HPDE6-E6E7 (cell line): Measurements from ENCODE around the gene P2RY6.
"Not testable (repeated sequence)": the region's sequence is repeated elsewhere in the genome, so short reads cannot be mapped to it uniquely, and the experiment has no call there.

Experiments used
- DNase-seq: peaks from one replicate; pipeline ENCODE4 v3.0.0; 2011; ENCODE audit warnings: missing footprints; ENCODE audit errors: extremely low spot score

P2RY6 gene

DNA sequence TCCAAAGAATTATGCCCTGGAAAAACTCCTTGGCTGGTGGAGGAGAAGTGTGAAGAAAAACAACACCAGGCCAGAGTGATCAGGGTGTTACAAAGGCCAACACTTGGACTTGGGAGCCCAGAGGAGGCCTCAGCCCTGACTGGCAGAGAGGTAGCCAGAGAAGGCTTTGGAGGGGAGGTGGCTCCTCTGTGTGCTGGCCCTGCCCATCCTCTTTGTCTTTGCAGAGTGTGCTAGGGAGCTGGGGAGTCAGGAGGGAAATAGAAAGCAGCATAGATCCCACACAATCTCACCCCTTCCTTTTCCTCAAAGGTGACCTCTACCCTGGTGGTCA is 12.0 kb upstream of the P2RY6 start:
- no peak for DNase-seq

DNA sequence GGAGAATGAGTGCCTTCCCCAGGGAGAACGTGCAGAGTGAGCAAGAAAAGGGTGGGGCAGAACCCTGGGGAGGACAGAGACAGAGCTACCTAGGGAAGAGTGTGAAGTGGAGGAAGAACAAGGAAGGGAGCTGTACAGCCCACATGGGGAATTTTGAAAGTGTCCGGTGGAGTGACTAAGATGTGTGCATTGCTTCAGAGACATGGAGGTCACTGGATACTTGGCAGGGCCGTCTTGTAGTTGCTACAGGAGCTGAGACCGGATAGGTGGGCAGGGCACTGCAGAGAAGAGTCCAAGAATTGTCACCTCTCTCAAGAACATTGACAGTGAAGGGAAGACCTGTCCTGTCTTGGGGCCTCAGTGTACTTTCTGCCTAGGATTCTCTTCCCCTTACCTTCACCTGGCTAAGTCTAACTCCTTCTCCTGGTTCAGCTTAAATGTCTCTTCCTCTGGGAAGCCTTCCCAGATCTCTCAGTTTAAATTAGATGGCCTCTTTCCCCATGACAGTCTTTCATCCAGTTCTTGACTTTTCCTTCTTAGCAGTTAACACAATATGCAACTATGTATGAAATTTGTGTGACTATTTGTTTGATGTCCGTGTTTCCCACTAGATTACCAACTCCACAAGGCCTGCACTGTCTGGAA is 9.2 kb upstream of the P2RY6 start:
- DNase-seq = no peak

DNA sequence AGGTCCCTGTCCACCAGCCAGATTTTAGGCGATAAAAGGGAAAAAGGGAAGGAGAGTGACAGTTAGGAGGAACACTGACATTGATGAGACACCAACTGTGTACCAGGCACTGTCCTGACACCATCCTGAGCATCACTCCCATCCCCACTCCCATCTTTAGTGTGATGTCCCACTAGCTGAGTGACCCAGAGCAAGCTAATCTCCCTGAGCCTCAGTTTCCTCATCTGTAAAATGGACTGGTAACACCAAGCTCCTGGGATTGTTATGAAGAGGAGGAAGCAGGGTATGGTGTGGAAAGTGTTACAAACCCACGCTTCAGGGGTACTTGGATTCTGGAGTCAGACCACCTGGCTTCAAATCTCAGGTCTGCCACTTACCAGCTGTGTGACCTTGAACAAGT is 8.5 kb upstream of the P2RY6 start:
- no peak for DNase-seq

DNA sequence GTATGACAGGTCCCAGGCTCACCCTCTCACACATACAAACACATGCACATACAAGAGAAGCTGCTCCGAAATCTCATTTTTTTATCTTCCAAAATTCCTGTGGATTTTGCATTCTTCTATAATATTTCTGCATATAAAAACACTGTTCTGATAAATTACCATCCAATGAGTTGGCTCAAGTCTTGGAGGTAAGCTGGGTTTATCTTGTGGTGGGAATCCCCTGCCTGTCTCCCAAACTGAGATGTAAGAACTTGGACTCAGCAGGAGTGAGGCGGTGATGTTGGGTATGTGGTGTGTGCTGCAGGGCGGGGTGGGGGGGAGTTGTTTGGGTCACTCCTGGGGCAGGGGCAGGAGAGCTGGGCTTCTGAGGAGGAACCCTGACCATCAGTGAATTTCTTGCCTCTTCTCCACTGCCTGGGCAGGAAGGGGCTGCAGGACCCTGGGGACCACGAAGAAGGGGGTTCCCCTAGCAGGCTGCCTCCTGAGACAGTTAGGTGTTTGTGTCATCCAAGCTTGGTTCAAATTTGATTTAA is 6.8 kb upstream of the P2RY6 start:
- no peak for DNase-seq

DNA sequence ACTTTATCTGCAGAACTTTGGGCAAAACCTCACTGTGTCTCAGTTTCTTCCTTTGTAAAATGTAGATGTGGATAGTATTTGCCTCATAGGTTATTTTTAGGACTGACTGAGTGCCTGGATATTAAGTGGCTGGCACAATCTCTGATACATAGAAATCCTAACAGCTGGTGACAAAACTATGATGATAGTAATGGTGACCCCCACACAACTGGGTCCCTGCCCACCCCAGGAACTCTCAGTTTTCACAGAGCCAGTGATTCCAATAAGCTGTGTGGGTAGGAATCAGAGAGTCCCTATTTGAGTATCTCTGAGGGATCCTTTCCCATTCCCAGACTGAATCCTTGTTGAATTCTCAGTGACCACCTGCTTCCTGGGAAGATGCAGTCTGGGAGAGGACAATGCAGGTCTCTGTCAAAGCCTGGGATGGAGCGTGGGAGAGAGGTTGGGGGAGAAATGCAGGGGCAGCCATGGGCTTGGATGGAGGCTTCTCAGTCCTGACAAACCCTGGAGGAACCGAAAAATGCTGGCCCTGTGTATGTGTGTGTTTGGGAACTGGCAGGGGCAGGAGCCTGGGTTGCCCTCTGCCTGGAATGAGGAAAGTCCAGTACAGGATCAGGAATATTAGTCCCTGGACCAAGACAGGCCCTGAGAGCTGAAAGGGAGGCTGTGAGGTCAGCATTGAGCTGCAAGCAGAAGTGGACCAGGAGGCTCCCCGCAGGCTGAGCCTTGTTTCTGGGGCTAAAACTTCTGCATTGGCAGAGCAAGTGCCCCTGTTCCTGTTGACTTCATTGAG is 6.1 kb upstream of the P2RY6 start:
- no peak for DNase-seq

DNA sequence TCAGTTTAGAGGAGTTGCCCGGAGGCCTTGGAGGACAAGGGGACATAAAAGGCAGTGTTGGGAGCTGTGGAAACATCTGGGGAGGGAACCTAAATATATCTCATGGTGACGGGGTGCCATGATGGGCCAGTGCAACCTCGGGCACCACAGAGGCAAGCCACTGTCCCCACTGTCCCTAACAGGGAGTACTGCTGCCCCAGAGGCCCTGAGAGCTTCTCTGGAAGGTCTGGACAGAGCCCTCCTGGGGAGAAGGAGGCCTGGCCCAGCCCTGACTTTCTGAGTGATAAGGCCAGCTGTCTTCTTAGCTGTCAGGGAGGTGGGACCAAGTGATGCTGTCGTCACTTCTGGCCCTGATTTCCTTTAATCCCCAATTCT is 5.5 kb upstream of the P2RY6 start:
- DNase-seq = no peak

DNA sequence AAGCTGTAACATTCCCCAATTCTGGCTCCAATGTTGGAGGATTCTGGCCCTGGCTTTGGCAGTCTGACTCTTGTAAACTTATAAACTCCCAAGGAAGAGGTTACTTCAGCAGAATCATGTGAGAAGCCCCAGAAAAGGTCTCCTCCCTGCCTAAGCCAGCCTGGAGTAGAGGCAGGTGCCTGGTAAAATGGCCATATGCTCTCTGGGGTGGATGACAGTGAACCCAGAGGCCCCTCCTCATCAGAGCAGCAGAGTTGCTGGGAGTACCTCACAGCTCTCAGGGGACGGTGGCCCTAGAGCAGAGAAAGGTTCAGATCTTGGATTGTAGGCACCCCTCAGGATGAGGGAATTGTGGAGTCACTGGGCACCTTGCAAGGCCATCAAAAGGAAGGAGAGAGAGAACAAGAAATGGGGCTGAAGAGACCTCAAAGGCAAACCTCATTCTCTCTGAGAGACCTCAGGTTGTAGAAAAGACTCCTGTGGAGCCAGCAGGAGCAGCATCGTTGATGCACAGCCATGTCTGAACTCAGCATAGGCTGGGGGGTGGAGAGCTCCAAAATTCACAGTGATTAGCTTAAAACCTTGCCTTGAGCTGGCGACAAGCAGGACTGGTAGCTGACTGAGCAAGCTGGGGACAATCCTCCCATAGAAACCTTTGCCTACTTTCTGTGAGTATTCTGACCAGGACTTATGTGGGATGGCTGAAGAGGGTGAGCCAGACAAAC is 4.9 kb upstream of the P2RY6 start:
- DNase-seq = no peak

DNA sequence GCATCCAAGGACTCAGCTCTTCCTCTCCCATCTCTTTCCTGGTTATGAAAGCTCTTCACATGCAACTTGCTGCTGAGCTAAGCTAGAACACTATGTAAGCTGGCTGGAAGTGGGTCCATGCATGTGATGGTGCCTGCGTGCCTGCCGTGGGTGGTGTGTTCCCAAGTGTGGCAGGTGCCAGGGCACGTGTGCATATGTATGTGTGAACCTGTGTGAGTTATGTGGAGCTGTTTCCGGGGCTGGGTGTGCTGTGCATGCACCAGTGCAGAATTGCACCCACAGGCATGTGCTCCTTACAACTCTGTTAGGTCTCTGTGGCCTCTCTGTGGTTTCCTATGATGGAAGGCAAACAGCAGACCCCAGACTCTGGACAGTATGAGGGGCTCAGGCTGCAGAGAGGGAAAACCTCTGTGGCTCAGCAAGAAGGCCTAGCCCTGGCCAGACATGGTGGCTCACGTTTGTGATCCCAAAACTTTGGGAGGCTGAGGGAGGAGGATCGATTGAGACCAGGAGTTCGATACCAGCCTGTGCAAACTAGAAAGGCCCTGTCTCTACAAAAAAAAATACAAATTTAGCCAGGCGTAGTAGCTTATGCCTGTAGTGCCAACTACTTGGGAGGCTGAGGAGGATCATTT is 4.1 kb upstream of the P2RY6 start:
- no peak for DNase-seq

DNA sequence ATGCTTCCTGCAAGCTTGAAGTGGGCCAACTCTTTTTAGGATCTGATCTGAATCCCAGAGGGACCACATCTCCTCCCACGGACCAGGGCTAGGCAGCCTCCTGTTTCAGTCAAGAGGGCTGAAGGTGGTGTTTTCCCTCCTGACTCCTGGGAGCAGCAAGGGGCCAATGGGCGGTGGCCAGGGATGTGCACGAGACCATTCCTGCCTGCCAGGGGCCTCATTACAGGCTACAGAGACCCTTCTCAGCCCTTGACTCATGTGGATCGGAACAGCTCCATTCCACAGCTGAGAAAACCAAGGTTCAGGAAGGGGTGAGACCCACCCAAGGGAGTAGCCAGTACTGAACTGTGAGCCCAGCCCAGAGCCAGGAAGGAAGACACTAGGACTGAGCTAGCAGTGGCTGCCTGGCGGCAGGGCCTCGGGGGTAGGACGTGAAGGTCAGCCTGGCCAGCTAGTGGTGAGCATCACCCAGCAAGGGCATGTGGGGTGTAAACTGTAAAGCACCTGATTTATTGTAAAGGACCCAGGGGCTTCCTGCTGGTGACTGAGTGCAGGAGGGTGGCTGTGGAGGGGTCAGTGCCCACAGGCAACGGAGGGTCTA is 3.4 kb upstream of the P2RY6 start:
- no peak for DNase-seq

DNA sequence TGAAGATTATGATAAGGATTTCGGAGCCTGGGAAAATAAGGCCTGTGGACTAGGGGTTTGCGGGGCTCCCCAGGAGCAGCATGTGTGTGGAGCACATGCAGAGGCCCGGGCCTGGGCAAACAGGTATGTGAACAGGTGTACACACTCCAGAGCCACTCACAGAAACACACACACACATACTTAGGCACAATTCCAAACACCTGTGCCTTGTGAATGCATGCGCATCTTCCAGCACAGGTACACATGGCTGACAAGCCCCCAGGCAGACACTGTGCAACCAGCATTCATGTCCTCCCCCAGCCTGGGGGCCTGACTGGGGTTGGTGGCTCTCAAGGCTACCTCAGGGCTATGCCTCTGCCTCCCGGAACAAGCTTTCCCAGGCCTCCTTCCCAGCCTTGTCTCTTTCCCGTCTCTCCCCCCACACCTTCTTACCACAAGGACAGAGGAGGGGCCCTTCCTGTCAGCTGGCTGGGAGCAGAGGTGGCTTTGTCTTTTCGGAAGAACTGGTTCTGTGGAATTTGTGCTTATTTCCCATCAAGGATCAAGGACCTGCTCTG is 2.6 kb upstream of the P2RY6 start:
- DNase-seq = no peak

DNA sequence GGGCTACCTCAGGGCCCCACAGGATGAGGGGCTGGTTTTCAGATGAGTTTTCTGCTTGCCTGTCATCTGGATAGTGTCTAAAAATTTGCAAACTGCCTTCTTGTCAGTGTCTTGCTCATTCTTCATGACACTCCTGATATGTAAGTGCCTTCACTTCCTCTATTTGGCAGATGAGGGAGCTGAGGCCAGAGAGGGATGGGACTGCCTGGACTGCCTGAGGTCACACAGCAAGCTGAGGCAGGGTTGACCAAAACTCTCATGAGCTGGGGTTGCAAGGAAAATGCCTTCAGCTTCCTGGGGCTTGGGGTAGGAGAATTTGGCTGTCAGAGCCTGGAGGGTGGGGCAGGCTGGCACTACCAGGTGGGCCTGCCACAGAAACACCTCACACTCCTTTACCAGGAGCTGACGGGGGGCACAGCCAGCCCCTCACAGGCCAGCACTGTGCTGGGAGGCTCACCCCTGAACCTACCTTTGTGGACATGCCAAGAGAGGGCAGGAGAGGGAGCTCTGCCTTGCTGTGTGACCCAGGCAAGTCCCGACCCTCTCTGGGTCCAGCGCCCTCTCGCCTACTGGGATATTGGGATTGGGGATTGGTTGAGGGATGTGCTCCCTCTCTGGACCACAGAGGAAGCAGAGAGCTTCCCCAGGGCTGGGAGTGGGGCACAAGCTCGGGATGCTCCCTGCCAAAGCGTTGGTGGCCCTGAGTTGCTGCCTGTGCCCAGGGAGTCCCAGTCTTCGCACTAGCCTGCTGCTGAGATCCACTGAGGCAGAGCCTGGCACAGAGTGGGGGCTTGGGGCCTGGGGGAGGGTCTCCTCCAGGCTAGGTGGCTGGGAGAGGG is 1.9 kb upstream of the P2RY6 start:
- no peak for DNase-seq

DNA sequence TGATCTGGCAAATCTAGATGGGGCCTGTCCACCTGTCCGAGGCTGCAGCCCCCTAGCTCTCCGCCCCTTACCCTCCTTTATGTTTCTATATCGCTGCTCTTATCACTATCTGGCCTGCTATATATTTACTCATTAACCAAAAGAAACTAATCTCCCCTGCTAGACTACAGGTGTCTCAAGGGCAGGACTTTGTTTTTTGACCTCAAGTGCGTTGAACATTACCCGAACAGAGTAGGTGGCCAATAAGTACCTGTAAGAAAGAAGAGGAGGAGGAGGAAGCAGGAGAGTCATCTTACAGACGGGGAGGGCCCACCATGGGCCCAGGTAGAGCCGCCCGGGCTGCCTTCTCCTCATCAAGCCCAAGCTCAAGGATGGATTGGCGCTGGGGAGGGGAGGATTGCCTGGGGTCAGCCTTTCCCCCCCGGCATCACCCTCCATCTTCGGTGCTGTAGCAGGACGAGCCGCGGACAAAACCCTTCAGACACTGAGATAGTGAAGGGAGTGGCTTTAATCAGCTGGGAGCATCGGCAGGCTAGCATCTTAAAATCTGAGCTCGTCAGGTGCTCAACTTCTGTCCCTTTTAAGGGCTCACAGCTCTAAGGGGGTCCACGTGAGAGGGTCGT is 1.2 kb upstream of the P2RY6 start:
- no peak for DNase-seq

DNA sequence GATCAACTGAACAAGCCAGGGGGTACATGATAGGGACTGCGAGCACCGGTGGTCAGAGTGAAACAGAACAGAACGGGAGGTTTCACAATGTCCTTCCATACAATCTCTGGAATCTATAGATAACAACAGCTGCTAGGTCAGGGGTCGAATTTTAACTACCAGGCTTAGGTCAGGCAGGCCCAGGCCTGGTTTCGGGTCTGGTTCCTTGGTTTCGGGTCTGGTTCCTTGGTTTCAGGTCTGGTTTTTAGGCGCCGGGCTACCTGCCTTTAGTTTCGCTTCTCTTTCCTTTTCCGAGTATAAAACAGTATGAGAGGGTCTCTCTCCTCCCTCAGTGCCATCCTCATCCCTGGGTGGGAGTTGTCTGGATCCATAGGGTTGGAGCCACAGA is 666 bp upstream of the P2RY6 start:
- not testable (repeated sequence) for DNase-seq

DNA sequence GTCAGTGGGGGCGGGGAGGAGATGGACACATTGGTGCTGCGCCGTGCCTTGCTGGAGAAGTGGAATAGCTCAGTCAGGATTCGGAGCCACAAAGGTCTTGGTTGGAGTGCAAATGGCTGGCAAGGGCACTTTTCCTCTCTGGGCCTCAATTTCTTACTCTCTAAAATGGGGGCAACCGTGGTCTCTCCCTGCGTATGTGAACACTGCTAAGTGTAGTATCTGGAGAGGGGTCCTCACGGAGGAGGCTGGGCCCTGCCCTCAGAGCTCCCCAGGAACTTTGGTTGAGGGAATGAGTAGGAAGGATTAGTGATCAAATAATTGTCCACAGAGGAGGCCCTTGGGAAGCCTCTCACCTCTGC is 521 bp downstream of the P2RY6 start:
- DNase-seq = no peak

DNA sequence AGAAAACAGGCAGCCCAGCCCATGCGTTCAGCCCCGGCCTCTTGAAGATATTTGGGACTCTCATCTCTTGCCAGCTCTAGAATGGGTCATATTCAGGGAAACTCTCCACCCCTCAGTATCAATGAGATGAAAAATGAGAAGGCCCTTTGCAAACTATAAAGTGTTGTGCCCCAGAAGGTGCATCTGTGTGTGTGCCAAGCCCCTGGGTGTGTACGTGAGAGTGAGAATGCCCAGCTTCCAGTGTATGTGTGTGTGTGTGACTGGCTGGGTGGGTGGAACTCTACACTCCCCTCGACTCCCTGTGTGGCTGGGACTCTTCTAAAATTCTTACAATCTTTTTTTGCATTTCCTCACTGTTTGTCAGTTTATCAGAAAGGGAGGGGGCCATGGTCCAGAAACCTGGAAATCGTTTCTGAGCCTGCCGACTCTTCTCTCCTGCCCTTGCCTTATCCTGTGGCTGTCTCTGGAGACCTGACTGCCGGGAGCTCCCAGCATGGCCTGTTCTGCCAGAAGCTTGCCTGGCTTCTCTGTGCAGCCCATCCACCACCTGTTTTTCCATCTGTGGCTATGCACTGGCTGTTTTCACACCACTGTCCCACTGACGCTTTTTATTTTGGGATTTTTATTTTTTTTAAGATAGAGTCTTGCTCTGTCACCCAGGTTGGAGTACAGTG is 1.2 kb downstream of the P2RY6 start:
- no peak for DNase-seq

DNA sequence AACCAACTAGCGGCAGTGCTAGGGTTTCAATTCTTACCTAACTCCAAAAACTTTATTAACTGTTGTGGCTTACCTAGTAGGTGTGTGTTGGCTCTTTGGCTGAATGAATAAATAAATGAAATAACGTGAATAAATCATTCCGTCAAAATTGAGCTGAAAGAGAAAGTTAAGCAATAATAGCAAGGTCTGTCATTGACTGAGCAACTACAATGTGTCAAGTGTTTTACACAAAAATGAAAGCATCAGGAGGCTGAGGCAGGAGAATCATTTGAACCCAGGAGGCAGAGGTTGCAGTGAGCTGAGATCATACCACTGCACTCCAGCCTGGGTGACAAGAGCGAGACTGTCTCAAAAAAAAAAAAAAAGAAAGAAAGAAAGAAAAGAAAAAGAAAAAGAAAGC is 2.1 kb downstream of the P2RY6 start:
- not testable (repeated sequence) for DNase-seq

DNA sequence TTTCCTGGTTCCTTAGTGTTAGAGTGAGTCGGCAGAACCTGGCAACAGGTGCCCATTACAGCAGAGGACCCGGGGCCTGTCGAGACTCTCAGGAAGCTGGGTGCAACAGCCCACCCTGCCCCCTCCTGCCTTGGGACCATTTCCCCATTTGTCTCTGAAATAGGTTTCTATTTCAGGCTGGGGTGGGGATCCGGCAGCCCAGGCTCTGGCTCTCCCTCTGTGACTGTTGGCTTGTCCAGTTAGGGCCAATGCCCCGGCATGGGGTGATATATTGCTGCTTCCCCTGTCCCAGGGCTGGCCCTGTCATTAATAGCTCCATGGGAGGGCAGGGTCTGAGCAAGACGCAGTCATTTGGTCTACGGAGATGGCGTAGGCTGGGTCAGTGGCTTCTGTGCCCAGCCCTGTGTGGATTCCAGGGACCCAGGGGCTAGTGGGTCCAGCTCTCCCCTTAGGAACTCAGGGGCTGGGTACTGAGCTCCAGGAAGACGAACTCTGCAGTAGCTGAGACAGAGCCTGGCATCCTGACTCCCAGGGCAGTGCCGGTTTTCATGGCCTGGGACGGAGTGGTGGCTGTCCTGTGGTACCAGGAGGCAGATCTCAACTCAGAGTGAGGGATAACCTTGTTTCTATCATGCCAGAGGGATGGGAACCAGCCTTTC is 2.7 kb downstream of the P2RY6 start:
- no peak for DNase-seq

DNA sequence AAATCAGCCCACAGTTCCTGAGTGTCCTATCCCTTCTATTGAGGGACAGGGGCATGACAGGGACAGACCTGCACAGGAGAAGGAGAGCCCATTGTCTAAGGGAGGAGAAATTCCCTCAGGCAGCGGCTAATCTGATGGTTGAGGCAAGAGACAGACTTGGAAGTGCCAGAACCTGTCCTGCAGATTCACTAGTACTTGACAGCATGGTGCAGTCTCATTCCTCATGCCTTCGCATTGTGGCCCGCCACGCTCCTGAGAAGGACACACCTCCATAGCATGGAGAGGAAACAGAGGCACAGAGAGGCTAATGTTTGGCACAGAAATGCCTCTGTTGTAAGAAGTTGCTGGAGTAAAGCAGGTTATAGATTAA is 3.2 kb downstream of the P2RY6 start:
- no peak for DNase-seq

DNA sequence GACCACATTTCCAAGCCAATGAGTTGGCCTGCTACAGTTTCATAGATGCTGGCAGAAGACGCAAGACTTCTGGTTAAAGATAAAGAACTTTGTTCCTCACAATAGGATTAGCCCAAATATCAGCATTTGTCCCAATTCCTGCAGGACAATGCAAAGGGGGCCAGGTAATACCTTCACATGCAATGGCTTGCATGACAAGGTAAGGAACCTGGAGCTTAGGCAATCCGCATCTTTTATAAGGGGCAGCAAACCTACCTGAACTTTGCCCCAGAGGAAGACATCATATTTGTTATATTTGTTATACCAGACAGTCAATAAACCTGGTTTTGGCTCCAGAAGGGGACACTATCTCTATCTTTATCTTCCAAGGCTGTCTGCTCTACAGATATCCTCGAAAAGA is 5.3 kb downstream of the P2RY6 start:
- DNase-seq = no peak
